NCI-H2196 treated with DMSO at 0.1 percent for 48 hours (cell line): ENCODE results near the gene DMD.

ENCODE experiments used
- DNase-seq: peaks from one replicate; lab custom pipeline; 2025; ENCODE audit not compliant: unreplicated experiment; lab: John Stamatoyannopoulos, UW

DMD gene

DNA sequence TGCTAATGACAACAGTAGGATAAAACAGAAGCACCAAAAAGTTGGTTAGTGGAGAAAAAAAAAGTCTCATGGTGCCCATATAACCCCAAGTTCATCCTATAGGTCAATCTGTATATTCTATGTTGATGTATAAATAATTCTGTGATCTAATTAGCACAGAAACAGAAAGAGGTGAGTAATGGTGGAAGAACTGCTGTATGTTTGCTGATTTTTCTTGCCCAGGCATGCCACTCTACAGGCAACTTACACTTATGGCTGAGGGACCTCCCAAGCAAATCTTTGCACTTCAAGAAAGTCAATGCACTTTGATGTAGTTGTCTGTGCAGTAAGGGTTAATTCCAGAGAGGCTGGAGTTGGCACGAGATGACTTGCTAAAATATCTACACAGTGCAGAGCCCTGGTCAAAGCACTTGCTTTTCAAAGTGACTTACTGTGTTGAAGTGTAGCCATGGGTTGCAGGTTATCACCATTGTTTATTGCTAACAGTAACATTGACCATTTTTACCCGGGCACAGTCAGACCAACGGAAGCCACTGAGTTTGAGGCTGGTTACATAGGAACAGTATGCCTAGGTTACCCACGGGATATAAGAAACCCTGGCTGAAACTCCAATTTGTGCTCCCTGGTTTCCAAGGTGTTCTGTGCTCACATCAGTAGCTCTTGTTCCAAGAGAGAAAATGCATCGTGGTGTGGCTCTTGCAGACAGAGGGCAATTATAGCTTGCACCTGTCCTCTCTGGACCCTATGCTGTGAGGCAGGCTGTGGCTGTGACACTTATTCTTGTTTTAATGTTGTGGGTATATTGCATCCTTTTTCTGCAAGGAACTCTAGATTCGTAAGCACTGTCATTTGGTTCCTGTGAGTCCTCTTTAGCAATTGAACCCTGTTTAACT, 1998.2 kb downstream of the DMD start:
- DNase-seq = no peak

DNA sequence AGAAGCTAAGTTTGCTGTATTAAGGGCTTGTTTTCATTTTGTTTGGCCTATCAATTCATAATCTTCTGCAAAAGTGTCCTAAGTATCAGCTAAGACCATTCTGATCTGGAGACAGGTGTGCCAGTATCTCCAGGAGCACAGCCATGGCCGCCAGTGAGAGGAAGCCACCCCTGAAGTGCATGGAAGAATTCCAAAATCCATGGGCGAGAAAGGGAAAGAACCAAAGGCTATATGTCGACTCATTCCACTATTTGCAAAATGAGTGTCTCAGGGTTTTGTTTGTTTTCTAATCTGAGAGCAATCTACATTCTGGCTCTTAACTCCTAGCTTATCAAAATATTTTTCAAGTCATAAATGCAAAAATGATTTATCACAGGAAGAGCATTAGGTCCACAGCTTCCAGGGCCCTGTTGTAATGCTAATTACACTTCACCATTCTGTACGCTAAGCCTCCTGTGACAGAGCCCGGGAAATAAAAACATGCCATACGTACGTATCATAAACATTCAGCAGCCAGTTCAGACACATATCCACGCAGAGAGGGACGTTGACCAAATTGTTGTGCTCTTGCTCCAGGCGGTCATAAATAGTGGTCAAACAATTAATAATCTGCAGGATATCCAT, 2002.2 kb downstream of the DMD start:
- DNase-seq = no peak

DNA sequence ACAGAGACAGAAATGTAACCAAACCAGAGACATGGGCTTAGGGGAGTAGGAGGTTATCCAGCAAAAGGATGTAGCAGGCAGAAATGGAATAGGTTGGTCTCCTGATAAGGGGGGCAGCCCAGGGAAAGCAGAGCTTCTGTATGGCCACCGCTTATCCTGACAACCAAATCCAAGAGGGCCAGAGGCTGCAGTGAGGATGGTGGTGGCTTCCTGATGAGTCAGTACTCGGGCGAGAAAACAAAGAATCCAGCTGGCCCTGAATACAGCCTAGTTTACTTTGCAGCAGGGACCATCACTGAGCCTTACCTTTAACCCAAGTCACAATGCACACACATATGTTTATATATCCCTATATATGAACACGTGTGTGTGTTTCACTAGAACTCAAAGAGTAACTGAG, 2009.8 kb downstream of the DMD start:
- DNase-seq = no peak

DNA sequence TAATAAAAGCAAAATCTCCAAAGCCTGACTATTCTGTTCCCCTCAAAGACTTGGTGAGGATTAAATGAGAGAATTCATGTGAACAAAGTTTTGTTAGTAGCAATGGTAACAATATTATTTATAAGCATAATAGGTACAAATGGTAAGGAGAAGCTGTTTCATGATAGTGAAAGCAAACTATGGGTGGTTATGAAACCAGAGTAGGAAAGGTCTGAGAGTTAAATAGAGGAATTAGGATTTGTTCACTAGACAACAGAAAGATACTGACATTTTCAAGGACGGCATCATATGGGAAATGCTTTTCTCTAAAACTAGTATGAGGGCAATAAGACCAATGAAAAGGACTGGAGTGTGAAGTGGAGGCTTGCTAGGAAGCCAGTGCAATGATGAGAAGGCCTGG, 2010.9 kb downstream of the DMD start:
- DNase-seq = no peak

DNA sequence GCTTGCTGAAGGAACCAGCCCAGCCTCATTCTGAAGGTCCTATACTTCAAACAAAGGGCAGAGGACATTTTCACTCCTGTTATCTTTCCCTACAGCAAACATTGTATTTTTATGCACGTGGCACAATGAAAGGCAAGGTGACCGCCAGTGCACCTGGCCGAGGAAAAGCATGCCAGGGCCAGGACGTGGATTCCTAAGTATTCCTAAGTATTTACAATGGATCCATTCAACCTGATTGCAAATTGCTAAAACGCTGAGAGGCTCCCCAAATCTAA, 2011.6 kb downstream of the DMD start:
- no peak for DNase-seq

DNA sequence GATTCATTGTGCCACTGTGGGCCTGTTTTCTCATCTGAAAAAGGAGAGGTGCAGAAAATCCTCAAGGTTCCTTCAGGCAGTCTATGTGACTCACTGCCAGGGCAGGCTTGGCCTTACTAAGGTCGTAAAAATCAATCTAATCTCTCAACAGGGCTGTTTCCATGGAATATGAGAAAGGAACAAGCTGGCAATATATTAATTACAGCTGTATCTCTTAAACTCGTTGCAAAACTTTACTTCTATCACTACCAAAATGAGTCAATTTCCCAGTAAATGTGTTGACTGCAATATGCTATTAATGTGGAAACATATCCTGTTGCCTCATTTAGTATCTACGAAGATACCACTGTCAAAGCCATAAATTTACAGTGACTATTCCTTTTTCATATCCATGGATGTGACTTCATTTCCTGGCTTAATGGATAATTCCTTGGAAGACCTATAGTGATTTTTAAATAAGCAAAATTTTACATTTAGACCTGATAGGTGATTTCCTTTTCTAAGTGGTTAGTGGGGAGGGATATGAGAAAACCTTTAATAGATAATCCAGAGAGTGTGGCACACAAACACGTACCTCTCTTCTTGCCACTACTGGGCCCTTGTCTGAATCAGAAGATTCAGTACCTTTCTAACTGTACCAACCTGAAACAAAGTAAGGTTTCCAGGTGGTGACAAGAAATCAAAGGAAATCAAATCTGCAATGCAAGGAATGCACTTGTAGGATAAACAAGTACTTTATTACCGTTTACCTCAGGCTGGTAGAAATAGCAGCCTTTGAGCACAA, 2012.1 kb downstream of the DMD start:
- no peak for DNase-seq

DNA sequence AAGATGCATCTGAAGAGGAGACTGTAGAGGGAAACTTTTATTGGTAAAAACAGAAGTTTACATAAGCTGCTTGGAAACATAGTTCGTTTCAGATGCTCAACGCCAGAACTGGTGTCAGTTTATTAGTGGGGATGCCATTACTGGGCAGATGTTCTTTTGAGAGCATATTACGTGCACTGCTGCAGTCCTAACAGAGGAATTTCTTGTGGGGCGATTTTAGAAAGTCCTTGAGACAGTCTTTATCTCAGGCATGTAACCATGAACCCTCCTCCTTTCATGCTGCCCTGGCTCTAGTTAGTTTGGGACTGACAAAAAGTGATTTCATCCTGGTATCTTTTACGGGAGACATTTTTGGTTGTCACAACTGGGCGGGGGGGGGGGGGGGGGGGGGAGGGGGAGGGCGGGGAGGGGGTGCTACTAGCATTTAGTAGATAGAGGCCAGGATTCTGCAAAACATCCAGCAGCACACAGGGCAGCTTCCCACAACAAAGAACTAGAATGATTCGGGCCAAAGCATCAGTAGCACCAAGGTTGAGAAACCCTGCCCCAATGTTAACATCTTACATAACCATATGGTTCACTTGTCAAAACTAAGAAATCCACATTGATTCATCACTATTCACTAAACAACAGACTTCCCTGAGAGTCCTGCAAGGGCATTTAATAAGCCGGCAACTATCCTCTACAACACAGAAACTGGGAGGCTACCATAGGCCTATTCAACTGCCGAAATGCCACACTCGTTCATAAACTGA, 2021.0 kb downstream of the DMD start:
- DNase-seq = no peak

DNA sequence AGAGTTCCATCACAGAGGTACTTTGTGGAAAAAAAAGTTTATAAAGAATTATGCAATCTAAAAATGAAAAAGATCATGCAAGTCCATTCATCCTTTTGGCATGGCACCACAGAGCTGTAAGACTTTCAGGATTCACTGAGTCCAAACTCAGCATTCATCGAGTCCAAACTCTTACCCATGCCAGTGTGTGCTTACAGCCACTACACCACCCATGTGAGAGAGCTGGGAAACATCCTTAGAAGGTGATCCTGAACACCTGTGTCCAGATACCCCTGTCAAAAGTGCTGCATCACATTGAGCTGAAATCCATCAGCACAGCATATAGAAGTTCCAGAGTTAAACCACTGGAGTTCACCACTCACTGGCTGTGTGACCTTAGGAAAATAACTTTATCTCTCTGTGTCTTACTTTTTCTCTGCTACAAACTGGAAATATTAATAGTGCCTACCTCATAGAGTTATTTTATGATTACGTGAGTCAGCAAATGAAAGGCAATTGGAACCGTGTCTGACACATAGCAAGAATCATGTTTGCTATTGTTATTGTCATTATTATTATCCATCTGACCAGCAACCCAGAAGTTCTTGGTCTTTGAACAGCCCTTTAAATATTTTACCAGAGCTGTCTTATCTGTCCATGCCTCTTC, 2024.5 kb downstream of the DMD start:
- no peak for DNase-seq

DNA sequence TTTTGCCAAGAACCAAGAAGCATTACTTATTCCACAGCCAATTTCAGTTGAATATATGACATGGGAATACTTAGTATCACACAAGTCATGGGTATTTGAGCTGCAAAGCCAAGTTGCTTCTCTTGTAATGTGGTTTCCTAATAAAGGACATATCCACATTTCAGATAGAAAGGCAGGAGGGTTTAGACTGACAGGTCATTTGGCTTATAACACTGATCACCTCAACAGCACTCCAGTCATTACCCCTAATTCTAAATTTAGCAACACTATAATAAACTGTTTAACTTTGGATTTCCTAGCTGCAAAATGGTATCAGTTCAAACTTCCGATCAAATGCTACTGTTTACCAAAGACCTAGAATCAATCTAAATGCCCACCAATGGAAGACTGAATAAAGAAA, 2025.5 kb downstream of the DMD start:
- no peak for DNase-seq

DNA sequence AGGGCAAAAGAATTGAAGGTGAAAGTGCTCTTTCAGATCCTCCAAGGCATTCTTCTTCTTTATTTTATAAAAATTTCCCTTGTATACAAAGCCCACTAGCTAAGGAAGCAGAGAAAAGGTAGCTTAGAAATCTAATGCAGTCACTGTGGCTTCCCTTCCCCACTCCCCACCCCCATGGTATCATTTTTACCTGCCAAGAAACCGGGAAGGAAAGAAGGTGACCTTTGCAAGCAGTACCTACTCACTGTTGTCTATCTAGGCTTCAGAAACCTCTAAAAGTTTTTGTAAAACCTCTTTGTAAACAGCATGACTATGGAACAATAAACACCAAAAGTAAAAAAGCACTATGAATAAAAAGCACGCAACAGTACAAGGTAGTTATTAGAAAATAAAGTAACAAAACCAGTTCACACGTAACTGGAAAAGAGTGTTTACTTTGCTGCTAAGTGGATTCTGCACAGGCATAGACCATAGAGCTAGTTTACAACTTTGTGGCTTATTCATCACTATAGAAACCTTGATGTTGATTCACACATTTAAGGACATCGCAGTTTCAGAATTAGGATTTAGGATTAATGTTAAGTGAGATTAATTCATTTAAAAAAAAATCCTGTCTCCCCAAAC, 2029.9 kb downstream of the DMD start:
- no peak for DNase-seq

DNA sequence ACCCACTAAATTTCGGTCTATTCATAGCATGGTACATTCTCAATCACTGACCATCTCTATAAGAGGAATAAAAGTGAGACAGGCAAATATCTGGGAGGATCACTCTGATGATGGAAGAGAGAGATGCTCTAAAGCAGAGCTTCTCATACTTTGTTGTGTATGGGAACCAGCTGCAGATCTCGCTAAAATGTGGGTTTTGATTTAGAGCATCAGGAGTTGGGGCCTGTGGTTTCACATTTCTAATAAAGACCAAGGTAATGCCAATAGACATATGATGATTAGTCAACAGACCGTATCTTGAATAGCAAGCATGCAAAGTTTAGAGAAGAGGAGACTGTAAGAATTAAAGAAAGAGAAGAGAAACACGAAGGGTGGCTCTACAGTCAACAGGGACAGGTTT, 2032.1 kb downstream of the DMD start:
- DNase-seq = no peak

DNA sequence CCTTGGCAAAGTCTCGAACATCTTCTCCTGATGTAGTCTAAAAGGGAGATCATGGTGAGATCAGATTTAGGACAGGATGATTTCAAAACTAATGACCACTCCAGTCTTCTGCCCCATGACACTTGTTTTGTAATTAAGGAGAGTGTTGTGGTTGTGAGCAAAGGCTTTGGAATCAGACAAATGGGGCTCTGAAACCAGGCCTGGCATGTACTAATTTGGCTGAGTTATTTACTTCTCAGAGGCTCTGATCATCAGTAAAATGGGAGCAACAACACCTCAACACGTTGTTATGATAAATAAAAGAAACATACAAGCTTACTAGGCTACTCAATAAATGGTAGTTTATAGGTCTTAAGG, 2032.6 kb downstream of the DMD start:
- no peak for DNase-seq

DNA sequence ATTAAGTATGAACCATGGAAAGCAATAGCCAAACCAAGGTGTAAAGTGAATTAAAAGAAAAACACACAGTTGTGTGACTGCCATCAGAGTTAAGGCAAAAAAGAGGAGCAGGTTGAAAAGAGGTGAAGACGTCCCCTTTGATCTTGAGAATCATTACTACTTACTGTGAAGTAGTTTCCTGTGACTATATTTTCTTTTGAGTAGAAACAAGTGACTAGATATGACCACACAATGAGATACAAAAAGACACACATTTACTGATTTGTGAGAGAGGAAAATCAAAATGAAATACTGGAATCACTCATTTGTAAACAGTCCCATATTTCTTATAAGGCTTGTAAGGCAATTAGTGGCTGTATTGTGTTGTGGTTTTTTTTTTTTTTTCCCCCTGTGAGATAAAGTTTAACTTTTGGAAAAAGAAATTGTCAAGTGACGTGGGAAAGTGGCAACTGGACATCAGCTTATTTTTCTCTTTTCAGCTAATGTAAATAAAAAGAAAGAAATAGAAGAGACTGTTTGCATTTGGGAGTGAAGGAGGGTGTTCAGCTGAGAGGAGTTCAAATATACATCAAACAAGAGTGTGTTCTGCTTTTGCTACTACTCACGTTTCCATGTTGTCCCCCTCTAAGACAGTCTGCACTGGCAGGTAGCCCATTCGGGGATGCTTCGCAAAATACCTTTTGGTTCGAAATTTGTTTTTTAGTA, 2033.1 kb downstream of the DMD start:
- no peak for DNase-seq

DNA sequence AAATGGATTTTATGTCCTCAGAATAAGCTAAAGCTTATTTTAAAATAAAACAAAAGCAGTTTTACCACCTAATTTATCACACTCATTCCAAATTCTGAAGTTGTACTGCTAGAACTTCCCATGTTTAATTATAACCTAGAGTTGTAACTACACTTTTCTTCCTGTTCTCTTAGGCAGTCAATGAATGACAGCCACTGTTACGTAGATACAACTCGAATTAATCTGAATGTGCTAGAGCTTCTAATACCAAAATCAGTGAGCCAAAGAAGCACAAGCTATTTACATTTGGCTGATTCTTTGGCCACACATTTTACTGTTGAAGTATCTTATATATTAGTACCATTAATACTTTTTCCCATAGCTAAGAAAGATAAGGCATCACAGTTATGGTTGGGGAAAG, 2040.6 kb downstream of the DMD start:
- DNase-seq = no peak

DNA sequence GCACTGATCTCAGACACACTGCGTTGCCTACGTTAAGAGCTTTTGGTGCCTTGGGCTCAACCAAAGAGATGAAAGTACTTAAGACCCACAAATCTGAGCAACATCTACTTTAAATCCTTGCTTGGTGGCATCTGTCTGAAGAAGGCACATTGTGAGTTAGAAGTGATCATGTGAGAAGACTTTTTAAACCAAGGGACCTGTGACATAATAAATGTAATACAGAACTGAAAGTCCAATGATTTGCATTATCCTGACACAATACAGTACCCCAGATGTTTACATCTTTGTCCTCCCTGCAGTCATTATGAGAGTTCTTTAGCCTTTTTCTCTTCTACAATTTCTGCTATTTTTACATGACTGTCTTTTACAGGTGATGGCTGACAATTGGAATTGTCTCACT, 2042.8 kb downstream of the DMD start:
- no peak for DNase-seq

DNA sequence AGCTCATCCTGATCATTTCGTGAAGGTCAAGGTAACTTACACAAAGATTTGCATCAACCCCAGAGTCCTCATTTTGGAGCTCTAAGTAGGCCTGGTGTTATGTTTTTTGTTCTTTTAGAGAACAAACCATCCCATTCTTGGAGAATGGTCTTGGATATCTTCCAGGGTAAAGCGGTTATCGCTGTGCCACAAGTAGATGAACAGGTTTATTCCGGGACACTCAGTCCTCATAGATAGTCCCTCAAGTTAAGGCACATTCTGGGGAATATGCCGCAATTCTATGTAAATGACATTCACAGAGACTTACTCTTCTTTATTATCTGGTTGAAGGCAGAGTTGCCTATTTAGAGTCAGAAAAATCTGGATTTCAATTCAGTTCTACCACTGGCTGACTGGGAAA, 2044.5 kb downstream of the DMD start:
- no peak for DNase-seq

DNA sequence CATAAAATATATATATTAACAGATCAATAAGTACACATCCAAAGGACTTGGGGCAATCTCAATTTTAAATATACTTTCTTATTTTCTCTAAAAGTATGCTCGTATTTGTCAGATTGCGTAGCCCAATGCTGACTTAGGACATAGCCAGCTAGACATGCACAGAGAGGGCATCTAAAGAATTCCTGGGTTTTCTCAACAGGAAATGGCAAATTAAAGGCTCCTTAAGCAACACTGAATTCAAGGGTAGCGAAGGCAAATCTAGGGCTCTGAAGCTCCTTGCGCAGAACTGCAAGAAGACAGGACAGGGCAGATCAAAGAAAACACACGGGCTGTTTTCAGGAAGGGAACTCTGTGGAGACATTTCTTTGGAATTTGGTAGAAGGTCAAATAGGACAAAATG, 2044.9 kb downstream of the DMD start:
- DNase-seq = no peak

DNA sequence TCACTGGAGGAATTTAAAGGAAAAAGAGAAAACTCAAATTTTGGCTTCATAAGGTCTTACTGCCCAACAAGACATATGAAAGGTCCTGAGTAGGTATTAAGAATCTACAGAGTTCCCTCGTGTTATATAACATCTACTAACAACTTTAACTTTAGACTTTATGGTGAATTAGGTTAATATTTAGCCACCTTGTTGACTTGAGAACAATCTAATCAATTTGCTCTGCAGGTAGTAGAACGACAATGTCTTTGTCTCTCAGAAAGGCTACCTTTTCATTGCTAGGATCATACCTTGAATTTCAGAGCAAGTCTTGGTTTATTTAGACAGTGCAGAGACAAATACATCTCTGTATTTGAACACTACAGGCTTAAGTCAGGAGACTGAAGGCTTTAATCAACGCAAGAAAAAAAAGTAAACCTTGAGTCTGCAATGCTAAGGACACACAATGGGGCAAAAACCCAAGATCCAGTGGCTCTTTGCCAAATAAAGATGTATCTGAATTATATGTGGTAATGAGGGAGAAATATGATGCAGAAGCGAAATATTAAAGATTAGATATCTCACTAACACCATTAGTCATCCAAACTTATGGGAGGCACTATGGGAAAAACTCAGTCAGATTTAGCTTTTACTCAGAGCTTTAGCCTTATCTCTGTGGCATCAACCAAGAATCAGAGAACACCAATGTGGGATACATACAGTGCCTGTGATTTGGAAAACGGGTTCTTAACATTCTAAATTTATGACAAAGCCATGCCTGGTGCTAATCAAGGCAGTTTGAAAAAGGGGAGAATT, 2045.9 kb downstream of the DMD start:
- DNase-seq = no peak

DNA sequence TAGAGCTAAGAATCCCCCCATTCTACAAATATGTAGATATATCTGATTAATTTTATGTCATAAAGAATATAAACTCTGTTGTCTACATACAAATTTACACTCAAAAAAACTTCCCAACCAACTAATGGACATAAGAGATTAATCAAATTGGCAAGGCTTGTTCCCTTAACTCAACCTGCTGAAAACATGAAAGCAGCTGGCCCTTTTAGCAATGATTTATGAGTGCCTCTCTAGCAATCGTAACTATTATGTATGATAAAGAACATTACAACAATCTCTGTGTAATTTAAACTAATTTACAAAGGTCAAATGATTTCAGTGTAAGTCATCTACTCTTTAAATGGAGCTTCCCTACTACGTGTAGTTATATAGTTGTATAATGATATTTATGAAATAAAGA, 2056.4 kb downstream of the DMD start:
- no peak for DNase-seq
